HFFc6 (cell line): ENCODE measurements around the gene CLTCL1. TPM values are rescaled to one million over a fixed set of nuclear protein-coding genes. Genes with fewer than 3 reads are reported as not detected.
A peak's percentile ranks its signal among the peaks of the same experiment; 100 is the strongest.

ENCODE experiments used
- DNase-seq: peaks from one replicate; pipeline ENCODE4 v3.0.0-alpha.2; 2018
- H3K27ac Mint-ChIP-seq: 2 replicates; pipeline ENCODE4 v1.8.0; 2020; ENCODE audit warnings: mild to moderate bottlenecking, mixed read lengths
- H3K27me3 Mint-ChIP-seq: 2 replicates; pipeline ENCODE4 v1.8.0; 2021; ENCODE audit warnings: mild to moderate bottlenecking, moderate library complexity, mixed read lengths; ENCODE audit not compliant: insufficient read depth
- H3K36me3 Mint-ChIP-seq: 2 replicates; pipeline ENCODE4 v1.8.0; 2021; ENCODE audit warnings: low read depth, mixed read lengths
- H3K4me1 Mint-ChIP-seq: 2 replicates; pipeline ENCODE4 v1.8.0; 2020; ENCODE audit warnings: low read depth, mixed read lengths
- H3K4me3 Mint-ChIP-seq: 2 replicates; pipeline ENCODE4 v1.8.0; 2020; ENCODE audit warnings: mild to moderate bottlenecking, moderate library complexity, mixed read lengths
- H3K9me3 Mint-ChIP-seq: 2 replicates; pipeline ENCODE4 v1.8.0; 2020; ENCODE audit warnings: mild to moderate bottlenecking, mixed read lengths
- CTCF ChIP-seq: fragments of 200-600 bp; sonication (generic); IDR thresholded peaks from 2 replicates; pipeline ENCODE4 v1.5.0; 2021; ENCODE audit warnings: antibody characterized with exemption, mild to moderate bottlenecking
- total RNA-seq, 6 experiments: library from RNA; stranded (reverse); fragmentation: NEBNext Ultra II Directional; extraction: Animal tissue kit (Norgen Biotek cat#: 25700); gene quantifications; 2 replicates in 1 of 6; 3 replicates in 5 of 6; pipeline ENCODE4 v1.2.3, GENCODE V29; 2021

Gene CLTCL1
- total RNA-seq, 6 experiments from 2014 or later, result 6.3 to 9.0 (median 7.3) TPM

DNA sequence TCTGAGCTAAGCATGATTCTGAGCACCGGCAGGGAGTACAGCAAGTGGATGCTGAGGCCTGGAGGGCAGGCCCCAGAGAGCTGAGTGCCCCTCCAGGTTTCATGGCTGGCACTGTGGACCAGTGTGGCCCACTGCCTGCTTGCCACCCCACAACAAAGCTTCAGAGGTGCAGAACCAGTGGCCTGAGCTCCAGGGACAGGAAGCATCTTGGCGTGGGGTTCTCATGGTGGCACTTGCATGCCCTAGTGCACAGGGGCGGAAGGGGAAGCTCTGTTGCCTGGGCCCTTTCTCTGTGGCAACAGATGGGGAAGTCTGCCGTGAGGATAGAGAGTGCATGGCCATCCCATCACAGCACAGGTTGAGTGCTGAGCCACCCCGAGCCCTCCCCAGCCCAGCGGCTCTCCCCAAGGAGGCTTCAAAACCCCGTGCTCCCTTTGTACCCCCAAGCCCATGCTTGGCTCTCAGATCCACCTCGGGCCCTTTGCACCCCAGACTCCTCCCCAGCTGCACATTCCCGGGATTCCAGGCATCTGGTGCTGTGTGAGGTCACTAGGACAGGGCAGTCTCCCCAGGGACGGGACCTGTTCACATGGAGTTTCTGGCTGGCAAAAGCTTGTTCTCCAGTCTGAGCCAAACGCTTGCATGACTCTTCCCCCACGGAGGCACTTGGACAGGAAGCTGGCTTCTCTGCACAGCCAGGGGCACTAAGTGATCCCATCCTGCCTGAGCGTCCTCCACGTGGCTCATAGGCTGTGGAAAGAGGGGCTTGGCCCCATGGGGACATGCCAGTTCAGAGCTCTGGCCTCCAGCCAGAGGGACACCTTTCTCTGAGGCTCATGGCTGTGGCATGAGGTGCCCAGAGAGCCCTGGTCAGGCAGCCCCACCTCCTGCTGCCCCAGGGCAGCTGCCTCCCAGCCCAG lies 117.2 kb downstream of the CLTCL1 start:
- DNase-seq, result peak; percentile 73
- Mint-ChIP-seq H3K9me3 (no peaks in the 10 kb centered on the region), H3K27me3 (peaks cover 4% of the 10 kb centered on the region), H3K4me3 (peak overlapping the region; percentile 34), H3K27ac (peak overlapping the region; percentile 98), H3K36me3 (peaks cover 11% of the 10 kb centered on the region; the same call in 1 of the 2 replicates), H3K4me1 (peaks cover 63% of the 10 kb centered on the region)
- TF ChIP-seq CTCF, result no peak

- H3K27ac Mint-ChIP-seq, result peak overlapping the region; percentile 98
- no peak for TF ChIP-seq CTCF
- peaks cover 11% of the 10 kb centered on the region for H3K27me3 Mint-ChIP-seq
- H3K9me3 Mint-ChIP-seq, result no peaks in the 10 kb centered on the region
- H3K36me3 Mint-ChIP-seq, result peaks cover 11% of the 10 kb centered on the region; the same call in 1 of the 2 replicates
- peak overlapping the region; percentile 96 for H3K4me3 Mint-ChIP-seq
- no peak for DNase-seq
- peaks cover 60% of the 10 kb centered on the region for H3K4me1 Mint-ChIP-seq
Observed at GRCh38 chr22:19173047-19174035, 118.2 kb downstream of the CLTCL1 start.

GRCh38 chr22:19172213-19173046 lies 119.1 kb downstream of the CLTCL1 start:
- no peak for DNase-seq
- H3K9me3 Mint-ChIP-seq, result no peaks in the 10 kb centered on the region
- H3K4me3 Mint-ChIP-seq, result peak overlapping the region; percentile 96
- peaks cover 60% of the 10 kb centered on the region for H3K4me1 Mint-ChIP-seq
- peaks cover 11% of the 10 kb centered on the region; the same call in 1 of the 2 replicates for H3K36me3 Mint-ChIP-seq
- peak; percentile 2; the same call in 1 of the 2 replicates for TF ChIP-seq CTCF
- H3K27ac Mint-ChIP-seq, result peak overlapping the region; percentile 98
- peaks cover 14% of the 10 kb centered on the region for H3K27me3 Mint-ChIP-seq

GRCh38 chr22:19169947-19170318 lies 121.6 kb downstream of the CLTCL1 start:
- TF ChIP-seq CTCF, result no peak
- Mint-ChIP-seq H3K9me3 (peaks cover under 1% of the 10 kb centered on the region; the same call in 1 of the 2 replicates), H3K27me3 (peaks cover 15% of the 10 kb centered on the region), H3K4me3 (no peak overlapping the region; the same call in 1 of the 2 replicates), H3K36me3 (peaks cover 11% of the 10 kb centered on the region; the same call in 1 of the 2 replicates), H3K27ac (peak overlapping the region; percentile 98; the same call in 1 of the 2 replicates), H3K4me1 (peaks cover 41% of the 10 kb centered on the region)
- no peak for DNase-seq
